ENCODE results near the gene LPGAT1.

Gene LPGAT1

GRCh38 chr1:211762206-211762605 lies 68.4 kb downstream of the LPGAT1 start:
- DNase-seq (ENCODE audit: low spot score): no peak

GRCh38 chr1:211761400-211761799 lies 69.2 kb downstream of the LPGAT1 start:
- DNase-seq (ENCODE audit: low spot score): no peak

GRCh38 chr1:211756471-211757020 lies 74.0 kb downstream of the LPGAT1 start:
- no peak for DNase-seq (ENCODE audit: low spot score)

GRCh38 chr1:211753649-211754251 lies 76.8 kb downstream of the LPGAT1 start:
- DNase-seq (ENCODE audit: low spot score): no peak

GRCh38 chr1:211752951-211753486 lies 77.5 kb downstream of the LPGAT1 start:
- no peak for DNase-seq (ENCODE audit: low spot score)

GRCh38 chr1:211752317-211752716 lies 78.2 kb downstream of the LPGAT1 start:
- no peak for DNase-seq (ENCODE audit: low spot score)

- no peak for DNase-seq (ENCODE audit: low spot score)
Observed at GRCh38 chr1:211751438-211751837, 79.1 kb downstream of the LPGAT1 start.

- no peak for DNase-seq (ENCODE audit: low spot score)
Observed at GRCh38 chr1:211750599-211750998, 80.0 kb downstream of the LPGAT1 start.

GRCh38 chr1:211749251-211749650 lies 81.3 kb downstream of the LPGAT1 start:
- no peak for DNase-seq (ENCODE audit: low spot score)

- no peak for DNase-seq (ENCODE audit: low spot score)
Observed at GRCh38 chr1:211748810-211749209, 81.8 kb downstream of the LPGAT1 start.

- no peak for DNase-seq (ENCODE audit: low spot score)
Observed at GRCh38 chr1:211742889-211743529, 87.6 kb downstream of the LPGAT1 start.

GRCh38 chr1:211742272-211742671 lies 88.3 kb downstream of the LPGAT1 start:
- DNase-seq (ENCODE audit: low spot score): no peak

GRCh38 chr1:211741788-211742187 lies 88.8 kb downstream of the LPGAT1 start:
- no peak for DNase-seq (ENCODE audit: low spot score)

- no peak for DNase-seq (ENCODE audit: low spot score)
Observed at GRCh38 chr1:211741116-211741515, 89.4 kb downstream of the LPGAT1 start.

- DNase-seq (ENCODE audit: low spot score): no peak
Observed at GRCh38 chr1:211739671-211740411, 90.7 kb downstream of the LPGAT1 start.

GRCh38 chr1:211738691-211739301 lies 91.8 kb downstream of the LPGAT1 start:
- DNase-seq (ENCODE audit: low spot score): no peak

GRCh38 chr1:211738096-211738690 lies 92.4 kb downstream of the LPGAT1 start:
- DNase-seq (ENCODE audit: low spot score): no peak

GRCh38 chr1:211737115-211738035 lies 93.2 kb downstream of the LPGAT1 start:
- DNase-seq (ENCODE audit: low spot score): no peak

- DNase-seq (ENCODE audit: low spot score): no peak
Observed at GRCh38 chr1:211736351-211736915, 94.1 kb downstream of the LPGAT1 start.

Data from AG08395 (cell line).